NCI-H748 treated with DMSO at 0.1 percent for 48 hours (cell line): ENCODE measurements around the gene PIEZO1.

Source experiments
- DNase-seq: peaks from one replicate; lab custom pipeline; 2025; lab: John Stamatoyannopoulos, UW

The PIEZO1 gene

DNA sequence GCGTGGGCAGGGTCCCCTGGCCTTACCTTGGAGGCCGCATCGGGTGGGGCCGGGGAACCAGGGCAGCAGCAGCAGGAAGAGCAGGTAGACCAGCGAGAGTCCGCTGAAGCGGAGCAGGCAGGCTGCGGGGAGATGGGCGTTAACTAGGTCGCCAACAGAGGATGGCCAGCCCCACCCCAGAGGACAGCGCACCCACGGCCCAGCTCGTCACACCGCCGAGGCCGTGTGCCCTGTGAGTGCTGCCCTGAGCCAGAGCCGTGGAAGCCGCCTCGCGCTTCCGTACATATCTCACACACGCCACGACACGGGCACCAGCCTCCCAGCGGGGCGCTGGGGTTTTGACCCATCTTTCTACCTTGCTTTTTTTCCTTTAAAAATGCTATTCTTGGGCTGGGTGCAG, 35.7 kb downstream of the PIEZO1 start:
- DNase-seq = no peak

GRCh38 chr16:88748364-88748763, 36.7 kb downstream of the PIEZO1 start:
- DNase-seq = no peak

- DNase-seq = no peak
These were observed 37.3 kb downstream of the PIEZO1 start for GRCh38 chr16:88747588-88748301.

DNA sequence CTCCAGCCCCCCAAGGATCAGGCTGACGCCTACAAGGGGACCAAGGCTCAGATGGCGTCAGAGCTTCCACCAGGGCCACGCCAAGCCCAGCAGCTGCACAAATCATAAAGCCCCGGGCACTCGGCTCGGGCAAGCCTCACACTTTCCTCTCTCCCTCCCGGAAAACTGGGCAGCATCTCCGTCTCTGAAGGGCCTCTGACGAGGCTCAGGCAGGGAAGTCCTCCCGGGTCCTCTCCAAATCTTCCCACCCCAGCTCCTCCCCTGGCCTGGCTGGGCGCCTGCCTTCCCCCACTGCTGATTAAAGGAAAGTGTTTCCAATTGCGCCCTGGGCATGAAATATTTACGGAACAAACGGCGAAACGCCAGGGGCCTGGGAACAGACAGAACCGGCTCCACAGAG, 38.5 kb downstream of the PIEZO1 start:
- no peak for DNase-seq

GRCh38 chr16:88744577-88745521, 40.2 kb downstream of the PIEZO1 start:
- DNase-seq = no peak

- DNase-seq = peak; percentile 7
These were observed 41.1 kb downstream of the PIEZO1 start for GRCh38 chr16:88743693-88744576.

DNA sequence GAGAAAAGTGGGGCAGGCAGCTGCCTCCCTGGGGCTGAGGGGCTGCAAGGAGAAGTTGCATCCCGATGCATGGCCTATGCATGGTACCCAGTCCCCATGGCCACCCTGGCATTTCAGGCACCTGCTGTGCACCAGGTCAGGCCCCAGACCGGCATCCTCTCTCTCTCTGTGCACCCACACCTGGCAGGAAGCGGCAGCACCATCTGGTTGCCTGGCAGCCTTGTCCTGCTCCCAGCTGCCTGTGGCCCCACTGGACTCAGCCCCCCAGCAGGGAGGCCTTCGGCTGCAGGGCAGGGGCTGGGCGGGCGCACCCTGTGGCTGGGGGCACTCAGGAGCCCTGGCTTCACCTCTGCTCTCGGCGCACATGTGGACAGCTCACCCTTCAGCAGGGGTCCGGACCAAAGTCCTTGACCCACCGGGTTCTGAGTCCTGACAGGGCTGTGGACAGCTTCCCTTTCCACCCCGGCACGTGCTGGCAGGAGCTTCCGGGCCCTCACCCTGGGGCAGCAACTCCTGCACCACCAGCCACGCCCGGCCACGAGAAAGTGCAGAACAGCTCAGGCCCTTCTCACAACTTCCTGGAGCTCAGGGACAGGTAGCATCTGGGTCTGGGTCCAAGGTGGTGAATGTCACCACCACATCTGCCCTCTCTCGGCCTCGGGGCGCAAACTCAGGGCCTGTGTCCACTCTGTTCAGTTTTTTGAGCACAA, 42.0 kb downstream of the PIEZO1 start:
- no peak for DNase-seq

DNA sequence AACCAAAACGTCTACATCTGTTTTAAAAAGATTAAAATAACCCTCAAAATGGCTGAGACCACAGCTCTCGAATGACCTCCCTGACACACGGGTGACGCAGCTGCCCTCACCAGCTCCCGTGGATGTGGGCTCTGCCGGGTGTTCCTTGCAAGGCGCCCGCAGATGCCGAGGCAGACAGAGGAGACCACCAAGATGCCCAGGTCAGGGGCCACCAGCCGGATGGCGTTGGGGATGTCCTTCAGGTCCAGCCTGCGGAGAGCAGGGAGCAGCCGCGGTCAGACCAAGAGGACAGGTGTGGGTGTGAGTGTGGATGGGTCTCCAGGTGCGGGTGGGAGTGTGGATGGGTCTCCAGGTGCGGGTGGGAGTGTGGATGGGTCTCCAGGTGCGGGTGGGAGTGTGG, 43.7 kb downstream of the PIEZO1 start:
- no peak for DNase-seq

DNA sequence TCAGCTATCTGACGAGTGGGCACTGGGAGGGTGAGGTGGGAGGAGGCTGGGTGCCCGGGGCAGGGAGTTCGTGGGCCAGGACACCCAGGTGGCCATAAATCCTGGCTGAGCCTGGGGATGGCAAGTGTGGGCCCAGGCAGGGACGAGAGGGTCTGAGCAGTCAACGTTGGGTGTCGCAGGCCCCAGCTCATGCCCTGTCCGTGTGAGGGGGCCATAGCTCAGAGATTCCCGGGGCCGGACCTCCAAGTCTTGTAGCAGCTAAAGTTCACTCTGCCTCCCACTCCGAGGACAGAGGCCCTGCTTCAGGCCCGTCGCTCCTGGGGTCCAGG, 44.3 kb downstream of the PIEZO1 start:
- DNase-seq = no peak

- no peak for DNase-seq
These were observed 44.9 kb downstream of the PIEZO1 start for GRCh38 chr16:88739977-88740726.

DNA sequence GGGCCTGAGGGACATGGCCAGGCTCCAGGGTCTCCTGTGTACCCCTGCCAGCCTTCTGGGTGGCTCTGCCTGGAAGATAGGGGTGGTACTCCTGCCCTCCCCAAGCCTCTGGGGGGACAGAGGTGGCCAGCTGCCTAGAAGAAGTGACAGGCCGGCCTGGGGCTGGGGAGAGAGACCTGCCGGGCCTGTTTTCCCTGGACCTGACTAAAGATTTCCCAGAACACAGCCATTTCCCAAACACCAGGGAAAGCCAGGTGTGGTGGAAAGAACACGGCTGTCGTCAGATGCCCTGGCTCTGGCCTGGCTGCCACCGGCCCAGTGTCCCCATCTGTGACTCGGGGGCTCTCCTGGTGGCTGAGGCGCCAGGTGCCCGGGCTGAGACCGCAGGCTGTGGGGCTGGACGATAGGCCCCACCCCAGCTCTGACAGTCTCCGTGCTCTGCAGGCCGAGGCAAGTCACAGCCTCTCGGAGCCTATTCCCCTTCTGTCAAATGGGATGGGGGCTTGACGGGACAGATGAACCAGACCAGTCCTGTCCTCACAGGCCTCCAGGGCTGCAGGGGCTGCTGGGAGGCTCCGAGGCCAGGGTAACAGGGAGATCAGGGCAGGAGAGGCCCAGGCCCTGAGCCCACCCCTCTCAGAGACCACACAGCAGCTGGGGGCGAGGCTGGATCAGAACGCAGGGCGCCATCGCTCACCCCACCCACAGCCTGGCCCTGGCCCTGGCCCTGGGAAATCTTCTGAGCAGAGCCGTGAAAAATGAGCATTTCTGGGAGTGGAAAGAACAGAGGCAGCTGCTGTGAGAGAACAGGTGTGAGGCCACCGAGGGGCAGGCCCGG, 45.7 kb downstream of the PIEZO1 start:
- DNase-seq = no peak

GRCh38 chr16:88738151-88739084, 46.6 kb downstream of the PIEZO1 start:
- DNase-seq = no peak

DNA sequence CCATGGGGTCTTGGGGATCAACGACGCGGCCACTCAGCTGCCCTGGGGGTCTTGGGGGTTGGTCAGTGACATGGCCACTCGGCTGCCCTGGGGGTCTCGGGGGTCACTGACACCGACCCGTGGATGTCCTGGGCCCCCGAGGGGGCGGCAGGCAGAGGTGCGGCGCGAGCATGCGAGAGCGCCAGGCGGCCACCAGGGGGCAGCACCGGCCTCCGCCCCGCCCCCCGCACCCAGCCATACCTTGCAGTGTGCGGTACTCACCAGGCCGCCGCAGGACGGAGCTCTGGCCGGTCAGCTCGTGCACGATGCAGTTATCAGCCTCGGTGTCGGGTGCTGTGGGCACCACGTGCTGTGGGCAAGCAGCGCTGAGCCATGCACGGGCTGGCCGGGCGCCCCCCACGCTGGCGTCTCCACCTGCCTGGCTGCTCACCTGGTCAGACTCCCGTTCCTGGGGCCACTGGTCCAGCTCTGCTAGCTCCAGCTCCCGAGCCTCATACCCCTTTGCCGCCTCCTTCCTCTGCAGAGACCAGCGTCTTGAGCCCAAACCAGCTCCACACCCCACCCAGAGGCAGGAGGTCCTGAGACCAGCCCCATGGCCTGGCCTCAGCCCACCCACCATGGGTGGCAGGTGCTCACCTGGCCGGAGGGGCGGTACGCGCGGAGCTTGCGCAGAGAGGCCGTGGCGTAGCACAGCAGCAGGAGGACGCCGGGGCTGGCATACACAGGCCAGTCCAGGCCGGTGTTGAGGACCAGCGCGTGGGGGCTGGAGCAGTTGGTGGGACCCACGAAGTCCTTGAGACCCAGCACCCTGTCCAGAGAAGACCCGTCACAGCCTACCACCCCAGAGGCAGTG, 47.5 kb downstream of the PIEZO1 start:
- peak; percentile 5 for DNase-seq

- DNase-seq = no peak
These were observed 48.5 kb downstream of the PIEZO1 start for GRCh38 chr16:88736496-88736895.

DNA sequence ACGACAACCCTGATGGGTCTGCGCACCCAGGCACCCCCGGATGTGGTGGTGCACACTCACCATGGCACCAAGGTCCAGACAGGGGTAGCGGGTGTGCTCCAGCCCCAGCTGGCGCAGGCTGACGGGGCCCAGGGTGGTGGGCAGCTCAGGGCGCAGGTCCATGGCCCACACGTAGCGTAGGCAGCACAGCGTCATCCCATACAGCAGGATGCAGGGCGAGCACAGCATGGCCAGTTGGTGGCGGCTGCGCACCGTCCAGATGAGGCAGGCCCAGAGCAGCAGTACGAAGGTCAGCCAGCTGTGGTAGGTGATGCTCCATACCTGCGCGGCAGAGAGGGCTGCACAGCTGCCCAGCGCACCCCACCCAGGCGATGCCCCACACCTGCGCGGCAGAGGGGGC, 48.9 kb downstream of the PIEZO1 start:
- DNase-seq = no peak

GRCh38 chr16:88735616-88736015, 49.4 kb downstream of the PIEZO1 start:
- no peak for DNase-seq

- DNase-seq = no peak
These were observed 49.9 kb downstream of the PIEZO1 start for GRCh38 chr16:88735121-88735520.

- DNase-seq = no peak
These were observed 50.7 kb downstream of the PIEZO1 start for GRCh38 chr16:88734361-88734728.
